ENCODE data around the gene RIPOR1. TPM values are rescaled to one million over a fixed set of nuclear protein-coding genes. Genes with fewer than 3 reads are reported as not detected.

RIPOR1 gene
- total RNA-seq, 1 experiment from 2014 or later = 82.2 TPM

- in situ Hi-C loops (cut with HindIII; ENCODE audit: low pct_unique_long_range_greater_than_20kb, low sequenced_read_pairs) (no loop called here), intact Hi-C loops (cut with micrococcal nuclease; ENCODE audit: unreplicated experiment) (loop anchor here (10.0 kb wide), 1 partner anchor 102 kb away; the partner anchor contains the start of gene CARMIL2)
- peaks cover 15% of the 10 kb centered on the region for H3K4me1 ChIP-seq (ENCODE audit: control insufficient read depth, insufficient read depth, low read length)
- ChIA-PET POLR2A (no interaction called here), CTCF (interaction anchor here (0.6 to 1.0 kb wide), 2 partner anchors 125 to 467 kb away, joined by 3 to 4 read pairs; no protein-coding TSS in a partner anchor)
- BruUV-seq (replicated peaks) = no TSS peak
- TF ChIP-seq POLR2AphosphoS5 (IDR thresholded peaks at IDR 0.05; ENCODE audit: low read depth, low read length) (no peak), CTCF (IDR thresholded peaks at IDR 0.05) (no peak), TCF7L2 (IDR thresholded peaks at IDR 0.05; ENCODE audit: low read depth, low read length) (no peak), SIN3A (IDR thresholded peaks at IDR 0.05; ENCODE audit: borderline replicate concordance, insufficient read depth, low read depth, low read length) (no peak), REST (IDR thresholded peaks at IDR 0.05; ENCODE audit: insufficient read depth in 1 of 2, low read depth in 2 of 2, low read length in 1 of 2) (no peak)
- ATAC-seq (no peak), DNase-seq (ENCODE audit: low read depth, low spot score) (no peak)
- no peaks in the 10 kb centered on the region for H3K9me3 ChIP-seq (ENCODE audit: control insufficient read depth, insufficient read depth, low read depth, low read length)
- no peak overlapping the region for H3K4me3 ChIP-seq (ENCODE audit: low read depth in 2 of 2, low read length in 2 of 2)
- H3K27ac ChIP-seq (ENCODE audit: low read length) = no peak overlapping the region
- H3K36me3 ChIP-seq (ENCODE audit: control insufficient read depth, insufficient read depth, low read length) = no peaks in the 10 kb centered on the region
- no peaks in the 10 kb centered on the region for H3K27me3 ChIP-seq (ENCODE audit: control insufficient read depth, insufficient read depth, low read length)
These were observed 14.4 kb downstream of the RIPOR1 start for GRCh38 chr16:67543036-67543435.

GRCh38 chr16:67543582-67543981 is 15.0 kb downstream of the RIPOR1 start:
- H3K27me3 ChIP-seq (ENCODE audit: control insufficient read depth, insufficient read depth, low read length) = no peaks in the 10 kb centered on the region

More at GRCh38 chr16:67543582-67543981, 15.0 kb downstream of the RIPOR1 start:
- H3K4me3 ChIP-seq (ENCODE audit: low read depth in 2 of 2, low read length in 2 of 2) = no peak overlapping the region
- in situ Hi-C loops (cut with HindIII; ENCODE audit: low pct_unique_long_range_greater_than_20kb, low sequenced_read_pairs) = no loop called here
- no TSS peak for BruUV-seq (replicated peaks)
- POLR2A ChIA-PET = no interaction called here
- H3K27ac ChIP-seq (ENCODE audit: low read length) = no peak overlapping the region
- CTCF ChIA-PET = interaction anchor here (1.0 to 1.3 kb wide), 2 partner anchors 22 to 125 kb away, joined by 3 to 4 read pairs; no protein-coding TSS in a partner anchor
- no peak for ATAC-seq
- intact Hi-C loops (cut with micrococcal nuclease; ENCODE audit: unreplicated experiment) = loop anchor here (10.0 kb wide), 1 partner anchor 101 kb away; the partner anchor contains the start of gene CARMIL2
- peaks cover 15% of the 10 kb centered on the region for H3K4me1 ChIP-seq (ENCODE audit: control insufficient read depth, insufficient read depth, low read length)
- no peaks in the 10 kb centered on the region for H3K36me3 ChIP-seq (ENCODE audit: control insufficient read depth, insufficient read depth, low read length)
- H3K9me3 ChIP-seq (ENCODE audit: control insufficient read depth, insufficient read depth, low read depth, low read length) = no peaks in the 10 kb centered on the region
- no peak for TF ChIP-seq TCF7L2 (IDR thresholded peaks at IDR 0.05; ENCODE audit: low read depth, low read length)
- TF ChIP-seq REST (IDR thresholded peaks at IDR 0.05; ENCODE audit: insufficient read depth in 1 of 2, low read depth in 2 of 2, low read length in 1 of 2) = no peak
- TF ChIP-seq SIN3A (IDR thresholded peaks at IDR 0.05; ENCODE audit: borderline replicate concordance, insufficient read depth, low read depth, low read length) = no peak
- TF ChIP-seq POLR2AphosphoS5 (IDR thresholded peaks at IDR 0.05; ENCODE audit: low read depth, low read length) = no peak
- no peak for TF ChIP-seq CTCF (IDR thresholded peaks at IDR 0.05)
- DNase-seq (ENCODE audit: low read depth, low spot score) = no peak
